OCI-M1 (cell line): ENCODE data around the gene LAMA5.

Experiments
- DNase-seq: peaks from one replicate; lab custom pipeline; 2025; lab: John Stamatoyannopoulos, UW

LAMA5 gene

GRCh38 chr20:62372042-62372993 lies 5.2 kb upstream of the LAMA5 start:
- no peak for DNase-seq

GRCh38 chr20:62371588-62372041 lies 4.5 kb upstream of the LAMA5 start:
- DNase-seq, result no peak

GRCh38 chr20:62370807-62371587 lies 3.9 kb upstream of the LAMA5 start:
- no peak for DNase-seq

- DNase-seq, result no peak
These were observed 3.1 kb upstream of the LAMA5 start for GRCh38 chr20:62370115-62370806.

- no peak for DNase-seq
These were observed 2.7 kb upstream of the LAMA5 start for GRCh38 chr20:62369815-62370114.

- DNase-seq, result no peak
These were observed 2.1 kb upstream of the LAMA5 start for GRCh38 chr20:62368976-62369814.

GRCh38 chr20:62368392-62368975 lies 1.4 kb upstream of the LAMA5 start:
- no peak for DNase-seq

GRCh38 chr20:62367633-62368391 lies 700 bp upstream of the LAMA5 start:
- DNase-seq, result peak; percentile 25

GRCh38 chr20:62366370-62367135 lies 559 bp downstream of the LAMA5 start:
- no peak for DNase-seq

GRCh38 chr20:62365814-62366369 lies 1.2 kb downstream of the LAMA5 start:
- peak; percentile 34 for DNase-seq

GRCh38 chr20:62364911-62365736 lies 2.0 kb downstream of the LAMA5 start:
- no peak for DNase-seq

- DNase-seq, result peak; percentile 32
These were observed 2.9 kb downstream of the LAMA5 start for GRCh38 chr20:62363920-62364851.

- no peak for DNase-seq
These were observed 3.9 kb downstream of the LAMA5 start for GRCh38 chr20:62362991-62363919.

GRCh38 chr20:62362590-62362940 lies 4.5 kb downstream of the LAMA5 start:
- no peak for DNase-seq

- no peak for DNase-seq
These were observed 5.1 kb downstream of the LAMA5 start for GRCh38 chr20:62361799-62362589.
